ENCODE data around the gene OTUB2.

- no peak for TF ChIP-seq CTCF (IDR thresholded peaks at IDR 0.05)
- no peak for TF ChIP-seq EZH2phosphoT487 (IDR thresholded peaks at IDR 0.05)
- no peak for TF ChIP-seq EZH2 (IDR thresholded peaks at IDR 0.05)
Measured at GRCh38 chr14:94052662-94053061, 26.5 kb downstream of the OTUB2 start.
